ENCODE measurements around the gene PUS3.

The PUS3 gene, protein sequence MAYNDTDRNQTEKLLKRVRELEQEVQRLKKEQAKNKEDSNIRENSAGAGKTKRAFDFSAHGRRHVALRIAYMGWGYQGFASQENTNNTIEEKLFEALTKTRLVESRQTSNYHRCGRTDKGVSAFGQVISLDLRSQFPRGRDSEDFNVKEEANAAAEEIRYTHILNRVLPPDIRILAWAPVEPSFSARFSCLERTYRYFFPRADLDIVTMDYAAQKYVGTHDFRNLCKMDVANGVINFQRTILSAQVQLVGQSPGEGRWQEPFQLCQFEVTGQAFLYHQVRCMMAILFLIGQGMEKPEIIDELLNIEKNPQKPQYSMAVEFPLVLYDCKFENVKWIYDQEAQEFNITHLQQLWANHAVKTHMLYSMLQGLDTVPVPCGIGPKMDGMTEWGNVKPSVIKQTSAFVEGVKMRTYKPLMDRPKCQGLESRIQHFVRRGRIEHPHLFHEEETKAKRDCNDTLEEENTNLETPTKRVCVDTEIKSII

DNA sequence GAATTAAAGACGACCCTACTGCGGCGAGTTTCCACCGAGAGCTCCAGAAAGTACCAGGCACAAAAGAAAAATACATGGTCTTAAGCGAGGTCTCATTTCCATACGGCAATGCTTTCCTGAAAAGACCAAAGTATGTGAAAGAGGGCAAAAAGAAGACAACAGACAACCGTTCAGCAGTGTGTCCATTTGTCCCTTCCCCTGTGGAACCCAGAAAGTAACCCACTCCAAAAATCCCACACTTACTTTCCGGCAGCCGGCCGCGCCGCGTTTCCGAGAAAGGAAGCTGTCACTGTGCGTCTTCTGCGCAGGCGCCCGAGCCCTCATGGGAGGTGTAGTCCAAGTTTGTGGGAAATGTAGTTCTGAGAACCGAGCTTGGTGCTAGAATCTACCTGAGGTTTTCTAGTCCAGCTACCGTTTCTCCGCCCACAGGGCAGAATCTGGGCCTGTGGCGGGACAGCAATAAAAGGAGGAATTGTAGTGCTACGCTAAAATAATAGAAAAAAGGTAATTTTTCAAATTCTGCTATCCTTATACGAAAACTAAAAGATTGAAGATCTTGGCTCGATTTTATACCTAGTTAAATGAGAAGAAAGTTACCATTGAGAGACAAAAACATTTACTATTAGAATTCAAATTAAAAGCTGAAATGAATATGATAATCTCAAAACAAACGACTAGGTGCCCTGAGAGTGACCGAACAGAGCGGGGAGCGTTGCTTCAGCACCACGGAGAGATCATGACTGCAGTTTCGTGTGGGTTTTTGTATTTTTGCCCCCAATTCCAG lies at the start of gene PUS3:
TSS of gene PUS3 (minus strand) at position 280 of the 784 bp plus-strand sequence. CDS start 6,922 bp downstream, outside the sequence.
- DNase-seq: peak; percentile 77 to 80

- no peak for DNase-seq
These were observed 49.6 kb upstream of the PUS3 start for GRCh38 chr11:125952559-125952958.

GRCh38 chr11:125951731-125952130 lies 48.7 kb upstream of the PUS3 start:
- no peak for DNase-seq

GRCh38 chr11:125950696-125951651 lies 48.0 kb upstream of the PUS3 start:
- DNase-seq: no peak

DNA sequence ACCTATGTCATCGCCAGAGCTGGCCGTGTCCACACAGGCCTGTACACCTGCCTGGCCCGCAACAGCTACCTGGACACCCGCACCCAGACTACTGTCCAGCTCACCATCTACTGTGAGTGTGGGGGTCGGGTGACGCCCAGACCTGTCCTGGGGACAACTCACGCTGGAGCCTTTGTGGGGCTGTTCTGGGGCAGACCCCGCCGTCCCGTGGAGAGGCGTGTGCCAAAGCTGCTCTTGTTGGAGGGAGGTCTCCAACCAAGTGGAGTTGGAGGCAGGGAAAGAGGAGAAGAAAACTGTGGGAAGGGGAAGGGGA lies 47.1 kb upstream of the PUS3 start:
- DNase-seq: no peak

DNA sequence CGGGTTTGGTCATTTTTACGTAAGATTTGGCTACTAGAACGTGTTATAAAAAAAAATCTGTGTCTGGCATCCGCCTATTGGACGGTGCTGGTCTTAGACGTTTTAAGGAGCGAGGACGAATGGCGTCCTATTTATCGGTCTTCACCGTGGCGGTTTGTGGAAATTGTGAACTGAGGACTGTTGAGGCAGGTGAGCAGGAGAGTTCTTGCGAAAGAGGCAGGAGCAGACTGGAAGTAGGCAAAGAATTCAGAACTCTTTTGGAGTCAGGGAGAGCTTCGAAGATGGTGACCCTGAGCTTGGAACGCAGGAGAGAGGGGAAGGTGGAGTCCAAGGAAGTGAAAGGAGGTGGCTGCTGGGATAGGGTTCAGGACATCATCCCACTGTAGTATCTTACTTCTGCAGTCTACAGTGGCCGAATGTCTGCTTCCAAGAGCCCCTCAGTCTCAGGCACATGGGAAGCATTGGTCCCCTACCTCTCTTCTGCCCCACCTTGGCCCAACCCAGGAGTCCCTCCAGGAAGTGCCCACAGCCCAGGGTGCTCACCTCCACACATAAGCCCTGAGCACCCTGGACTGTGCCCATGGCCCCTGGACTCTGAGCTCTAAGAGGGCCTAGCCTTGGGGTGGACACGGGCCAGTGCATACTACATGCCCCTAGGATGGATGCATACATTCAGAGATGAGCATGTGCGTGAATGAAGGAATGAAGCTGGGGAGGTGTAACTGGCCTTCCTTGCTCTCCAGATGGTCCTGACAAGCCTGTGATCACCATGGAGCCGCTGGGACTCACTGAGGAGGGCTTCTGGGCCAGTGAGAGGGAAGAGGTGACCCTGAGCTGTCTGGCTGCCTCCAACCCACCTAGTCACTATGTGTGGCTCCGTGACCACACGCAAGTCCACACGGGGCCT lies 46.5 kb upstream of the PUS3 start:
- no peak for DNase-seq

DNA sequence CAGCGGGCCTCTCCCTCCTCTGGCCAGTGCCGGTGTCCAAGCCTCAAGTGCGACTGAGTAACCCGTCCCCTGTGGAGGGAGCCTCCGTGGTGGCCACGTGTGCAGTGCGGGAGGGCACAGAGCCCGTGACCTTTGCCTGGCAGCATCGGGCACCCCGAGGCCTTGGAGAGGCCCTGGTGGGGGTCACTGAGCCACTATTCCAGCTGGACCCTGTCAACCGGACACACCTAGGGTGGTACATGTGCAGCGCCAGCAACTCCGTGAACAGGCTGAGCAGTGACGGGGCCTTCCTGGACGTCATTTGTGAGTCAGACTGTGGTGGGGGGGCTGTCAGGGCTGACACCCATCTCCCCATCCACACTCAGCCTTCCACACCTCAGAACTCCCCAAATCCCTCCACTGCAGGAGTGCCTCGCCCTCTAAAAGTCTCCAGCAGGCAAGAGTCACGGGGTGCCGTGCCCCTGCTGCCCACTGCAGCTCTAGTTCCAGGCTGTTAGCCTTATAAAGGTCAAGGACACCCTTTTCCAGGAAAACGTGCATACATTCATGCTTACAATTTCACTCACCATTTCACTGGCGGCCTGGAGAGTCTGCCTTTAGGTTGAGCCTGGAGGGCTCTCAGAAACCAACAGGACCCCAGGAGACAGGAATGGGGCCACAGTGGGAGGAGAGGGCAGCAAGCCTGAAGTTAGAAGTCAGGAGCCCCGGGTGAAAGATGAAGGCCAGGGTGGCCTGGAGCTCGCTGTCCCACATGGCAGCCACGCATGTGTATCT lies 45.5 kb upstream of the PUS3 start:
- no peak for DNase-seq

DNA sequence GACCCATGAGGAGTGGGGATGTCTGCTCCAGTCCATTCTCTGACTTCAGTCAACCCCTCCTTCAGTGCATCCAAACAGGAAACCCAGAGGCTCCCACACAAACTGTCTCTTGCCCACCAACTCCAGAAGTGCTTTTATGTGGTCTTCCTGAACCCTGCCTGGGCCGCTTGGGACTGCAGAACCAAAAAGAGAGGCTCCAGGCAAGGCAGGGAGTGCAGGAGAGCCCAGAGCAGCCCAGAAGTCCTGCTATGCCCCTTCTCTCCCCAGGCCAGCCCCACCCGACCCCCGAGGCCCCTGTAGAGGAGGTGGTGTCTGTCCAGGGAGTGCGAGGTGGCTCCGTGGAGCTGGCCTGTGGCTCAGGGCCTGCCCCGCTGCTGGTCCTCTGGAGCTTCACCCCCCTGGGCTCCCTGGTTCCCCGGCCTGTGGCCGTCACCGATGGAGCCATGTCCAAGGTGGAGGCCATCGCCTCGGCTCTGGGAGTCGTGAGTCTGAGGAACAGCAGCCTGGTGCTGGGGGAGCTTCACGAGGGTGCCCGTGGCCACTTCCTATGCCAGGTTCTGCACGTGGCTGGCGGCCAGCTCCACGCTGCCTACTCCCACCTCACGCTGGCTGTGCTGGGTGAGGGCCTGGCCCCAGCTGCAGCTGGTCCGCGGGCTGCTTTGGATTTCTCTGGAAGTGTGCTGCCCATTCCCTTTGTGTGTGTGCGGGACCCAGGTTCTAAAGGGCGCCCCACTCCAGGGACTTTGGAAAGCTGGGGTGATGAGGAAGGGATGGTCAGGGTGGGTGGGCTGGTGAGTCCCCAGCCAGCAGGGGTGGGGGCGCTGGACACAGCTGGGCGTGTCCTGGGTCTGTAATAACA lies 44.6 kb upstream of the PUS3 start:
- DNase-seq: no peak

DNA sequence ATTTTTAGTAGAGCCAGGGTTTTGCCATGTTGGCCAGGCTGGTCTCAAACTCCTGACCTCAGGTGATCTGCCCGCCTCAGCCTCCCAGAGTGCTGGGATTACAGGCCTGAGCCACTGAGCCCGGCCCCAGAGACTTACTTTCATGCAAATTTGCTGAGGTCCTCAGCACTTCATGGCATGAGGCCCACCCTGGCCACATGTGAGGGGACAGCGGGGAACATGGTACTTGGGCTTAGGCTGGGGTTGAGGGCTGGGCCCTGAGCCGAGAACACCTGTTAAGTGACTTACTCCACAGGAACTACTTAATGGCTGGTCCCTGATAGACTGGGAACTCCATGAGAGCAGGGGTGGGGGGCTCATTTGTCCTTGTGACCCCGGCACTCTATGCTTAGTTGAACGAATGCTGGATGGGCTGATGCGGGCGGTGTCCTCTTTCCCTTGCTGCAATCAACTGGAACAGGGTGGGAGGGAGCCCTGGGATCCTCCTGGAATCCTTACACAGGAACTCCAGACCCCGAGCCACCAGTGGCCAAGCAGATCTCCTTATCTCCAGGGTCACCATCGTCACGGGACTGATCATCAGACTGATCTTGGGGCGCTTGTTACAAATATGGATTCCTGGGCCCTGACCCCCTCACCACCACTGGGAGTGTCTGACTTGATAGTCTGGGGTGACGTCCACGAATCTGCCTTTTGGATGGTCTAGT lies 43.9 kb upstream of the PUS3 start:
- no peak for DNase-seq

DNA sequence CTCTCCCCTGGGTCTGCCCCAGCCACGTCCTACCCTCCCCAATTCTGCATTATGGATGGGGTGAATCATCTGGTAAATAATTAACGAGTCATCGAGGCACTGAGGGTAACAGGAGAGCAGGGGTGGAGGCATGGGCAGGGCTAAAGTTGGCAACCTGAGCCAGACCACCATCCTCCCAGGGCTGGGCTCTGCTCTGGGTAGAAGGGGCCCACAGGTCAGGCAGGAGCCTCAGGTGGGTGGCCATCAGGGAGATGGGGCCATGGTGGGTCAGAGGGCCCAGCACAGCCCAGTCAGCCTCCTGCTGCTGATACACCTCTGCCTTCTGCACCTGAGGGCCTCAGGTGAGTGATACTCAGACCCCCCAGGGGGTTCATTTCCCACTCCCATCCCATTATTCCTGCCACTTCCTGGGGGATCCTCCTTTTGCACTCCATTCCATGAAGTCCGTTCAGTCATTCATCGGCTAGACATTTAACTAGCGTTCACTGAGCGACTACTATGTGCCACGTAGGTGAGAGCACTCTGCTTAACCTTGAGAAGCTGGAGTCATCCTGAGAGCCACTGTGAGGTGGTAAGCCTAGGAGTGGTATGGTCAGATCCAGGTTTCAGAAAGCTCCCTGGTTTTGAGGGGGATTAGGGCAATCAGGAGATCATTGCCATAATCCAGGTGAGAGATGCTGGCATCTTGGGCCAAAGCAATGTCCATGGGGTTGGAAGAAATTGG lies 43.0 kb upstream of the PUS3 start, which contains the start of gene VSIG10L2:
TSS of gene VSIG10L2 (plus strand) at position 248 of the 724 bp plus-strand sequence. CDS start at position 260, 12 bp downstream.
- DNase-seq: no peak

DNA sequence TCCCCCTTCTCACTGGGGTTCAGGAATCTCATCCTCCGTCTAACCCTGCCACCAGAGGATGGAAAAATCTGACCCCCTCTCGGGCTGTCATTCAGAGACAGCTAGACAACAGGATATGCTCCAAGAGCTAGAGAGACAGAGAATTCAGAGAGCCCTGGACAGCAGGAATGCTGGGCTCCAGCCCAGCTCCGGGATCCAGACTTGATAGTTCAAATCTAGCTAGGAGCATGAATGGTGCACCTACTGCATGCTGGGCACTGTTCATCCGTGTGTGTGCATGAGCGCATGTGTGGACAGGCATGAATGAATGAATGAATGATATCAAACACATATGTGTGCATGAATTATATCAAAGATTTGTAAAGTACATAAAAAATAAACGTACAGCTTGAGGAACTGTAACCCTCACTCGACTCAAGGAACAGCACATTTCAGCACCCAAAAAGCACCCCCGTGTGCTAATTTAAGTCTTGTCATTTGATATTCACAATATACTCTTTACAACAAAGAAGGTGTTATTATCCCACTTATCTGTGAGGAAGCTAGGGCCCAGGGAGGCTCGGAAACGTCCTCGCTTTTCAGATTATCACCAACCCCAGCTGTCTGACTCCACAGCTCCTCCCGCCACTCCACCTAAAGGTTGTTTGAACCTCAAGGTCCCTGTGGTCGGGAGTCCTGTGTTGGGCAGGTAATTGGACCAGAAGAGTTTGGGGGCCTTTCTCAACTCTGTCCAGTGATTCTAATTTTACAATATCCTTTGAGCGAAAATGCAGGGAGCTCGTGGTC lies 42.2 kb upstream of the PUS3 start:
- no peak for DNase-seq

DNA sequence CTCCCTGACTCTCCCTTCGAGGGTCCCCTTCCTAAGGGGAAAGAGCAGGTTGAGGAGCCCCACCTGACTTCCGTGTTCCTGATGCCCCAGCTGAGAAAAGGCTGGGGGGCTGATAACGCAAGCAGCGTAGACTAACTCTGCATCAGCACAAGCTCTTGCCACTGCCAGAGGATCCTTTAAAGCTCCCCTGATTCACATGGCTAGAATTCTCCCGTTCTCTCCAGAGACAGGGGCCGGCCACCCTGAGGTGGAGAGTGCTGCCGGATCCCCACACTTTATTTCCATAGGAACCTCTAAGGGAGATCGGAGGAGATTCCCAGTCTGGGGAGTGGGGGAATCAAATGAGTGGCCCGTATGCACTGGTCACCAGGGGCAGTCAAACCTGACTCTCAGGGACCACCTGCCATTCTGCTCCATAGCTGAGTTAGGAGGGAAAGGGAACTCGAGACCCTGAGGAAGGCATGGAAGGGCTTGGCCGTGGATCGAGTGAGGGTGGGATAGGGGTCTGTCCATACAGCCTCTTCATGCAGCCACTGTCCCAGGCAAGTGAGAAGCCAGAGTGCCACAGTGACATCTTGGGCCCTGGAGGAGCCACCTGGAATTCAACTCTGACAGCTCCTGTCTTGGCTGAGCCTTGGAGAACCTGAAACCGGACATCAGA lies 41.5 kb upstream of the PUS3 start:
- no peak for DNase-seq

GRCh38 chr11:125943661-125944349 lies 40.8 kb upstream of the PUS3 start:
- DNase-seq: no peak

- no peak for DNase-seq
These were observed 39.9 kb upstream of the PUS3 start for GRCh38 chr11:125942771-125943428.
